Measurements from ENCODE around the gene SCRT2.

DNA sequence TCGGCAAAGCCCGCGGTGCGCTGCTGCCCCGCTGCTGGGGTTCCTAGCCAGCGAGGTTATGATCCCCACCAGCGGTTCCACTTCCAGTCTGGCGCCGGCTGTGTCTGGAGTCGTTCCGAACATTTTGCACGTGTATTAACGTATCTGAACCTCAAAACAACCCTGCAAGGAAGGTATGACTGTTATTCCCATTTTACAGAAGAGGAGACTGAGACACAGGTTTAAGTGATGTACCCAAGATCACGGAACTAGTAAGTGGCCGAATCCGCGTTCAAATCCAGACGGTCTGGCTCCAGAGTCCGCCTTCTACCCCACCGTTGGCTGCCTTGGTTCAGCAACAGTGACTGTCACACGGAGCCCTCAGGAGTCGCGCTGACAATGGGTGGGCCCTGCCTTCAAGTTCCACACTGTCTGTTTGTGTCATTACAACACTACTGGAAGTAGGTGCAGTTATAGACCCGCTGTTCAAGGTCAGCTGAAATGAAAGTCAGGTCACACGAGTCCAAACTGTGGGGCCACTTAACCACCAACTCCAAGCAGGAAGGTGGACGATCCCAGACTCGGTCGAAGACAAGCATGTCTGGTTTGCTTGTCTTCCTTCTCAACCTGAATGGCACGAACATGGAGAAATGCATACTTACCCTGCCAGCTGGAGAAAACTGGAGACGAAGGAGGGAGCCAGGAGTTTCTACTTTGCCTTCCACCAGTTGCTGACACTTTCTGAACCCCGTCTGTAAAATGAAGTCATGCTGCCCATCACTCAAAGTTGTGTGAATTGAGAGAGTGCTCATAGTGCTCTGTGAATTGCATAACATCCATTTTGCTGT lies 21.8 kb downstream of the SCRT2 start:
- TF ChIP-seq POLR2AphosphoS5 (IDR thresholded peaks at IDR 0.05; ENCODE audit: low read depth, low read length) (no peak), POLR2A (IDR thresholded peaks at IDR 0.05; ENCODE audit: low read depth, low read length) (no peak)
